ENCODE results near the gene SKAP2. TPM values are rescaled to one million over a fixed set of nuclear protein-coding genes. Genes with fewer than 3 reads are reported as not detected.

SKAP2 gene
- total RNA-seq, 1 experiment from 2014 or later = 30.7 TPM

- Histone ChIP-seq H2AFZ (ENCODE audit: low read depth, low read length, poor library complexity, severe bottlenecking) (no peak overlapping the region), H3K36me3 (ENCODE audit: control insufficient read depth in 1 of 2, insufficient read depth in 2 of 2, low read length in 2 of 2) (no peaks in the 10 kb centered on the region), H3K4me1 (ENCODE audit: control insufficient read depth in 1 of 2, insufficient read depth in 2 of 2, low read length in 2 of 2) (no peaks in the 10 kb centered on the region), H3K4me3 (replicated peaks in 1 of 2; ENCODE audit: low read depth in 1 of 2, low read length in 2 of 2) (no peak overlapping the region), H3K27me3 (ENCODE audit: insufficient read depth, low read length) (no peaks in the 10 kb centered on the region), H3K9me3 (ENCODE audit: control insufficient read depth in 1 of 2, insufficient read depth in 1 of 2, low read depth in 1 of 2, low read length in 2 of 2) (no peaks in the 10 kb centered on the region), H3K79me2 (ENCODE audit: insufficient read depth, low read length) (no peaks in the 10 kb centered on the region), H3K4me2 (ENCODE audit: low read length) (no peak overlapping the region), H3K9ac (ENCODE audit: low read length) (no peak overlapping the region), H3K27ac (ENCODE audit: low read depth, low read length) (no peak overlapping the region), H3K9me2 (ENCODE audit: insufficient read depth) (no peaks in the 10 kb centered on the region), H4K20me1 (ENCODE audit: insufficient read depth) (no peaks in the 10 kb centered on the region)
- BruUV-seq (replicated peaks) = no TSS peak
- ChIA-PET POLR2A (interaction anchor here (0.6 kb wide), 1 partner anchor 457 kb away, joined by 3 read pairs; no protein-coding TSS in a partner anchor), CTCF (interaction anchor here (1.1 kb wide), 1 partner anchor 10 kb away, joined by 4 read pairs; no protein-coding TSS in a partner anchor), RAD21 (ENCODE audit: low non-redundant PET in 1 of 2, low total read pairs in 2 of 2, uncharacterized antibody in 2 of 2, unreplicated experiment in 2 of 2) (no interaction called here)
- intact Hi-C loops (cut with micrococcal nuclease) = no loop called here
- ATAC-seq (no peak), DNase-seq (ENCODE audit: low read depth, low spot score) (no peak)
- TF ChIP-seq YY1 (IDR thresholded peaks at IDR 0.05; ENCODE audit: extremely low read depth, insufficient replicate concordance, low read depth, low read length) (no peak), POLR2A (IDR thresholded peaks at IDR 0.05; ENCODE audit: borderline replicate concordance, extremely low read depth, insufficient read depth, insufficient read length) (no peak), POLR2AphosphoS5 (IDR thresholded peaks at IDR 0.05; ENCODE audit: low read depth, low read length) (no peak)
Measured at GRCh38 chr7:26696978-26697377, 167.4 kb downstream of the SKAP2 start.

- RAD21 ChIA-PET (ENCODE audit: low non-redundant PET in 1 of 2, low total read pairs in 2 of 2, uncharacterized antibody in 2 of 2, unreplicated experiment in 2 of 2) = no interaction called here
- Histone ChIP-seq H3K4me2 (ENCODE audit: low read length) (no peak overlapping the region), H3K9me3 (ENCODE audit: control insufficient read depth in 1 of 2, insufficient read depth in 1 of 2, low read depth in 1 of 2, low read length in 2 of 2) (no peaks in the 10 kb centered on the region), H3K4me3 (replicated peaks in 1 of 2; ENCODE audit: low read depth in 1 of 2, low read length in 2 of 2) (no peak overlapping the region), H3K36me3 (ENCODE audit: control insufficient read depth in 1 of 2, insufficient read depth in 2 of 2, low read length in 2 of 2) (no peaks in the 10 kb centered on the region), H3K27me3 (ENCODE audit: insufficient read depth, low read length) (no peaks in the 10 kb centered on the region), H3K4me1 (ENCODE audit: control insufficient read depth in 1 of 2, insufficient read depth in 2 of 2, low read length in 2 of 2) (no peaks in the 10 kb centered on the region), H3K9ac (ENCODE audit: low read length) (no peak overlapping the region), H3K27ac (ENCODE audit: low read depth, low read length) (no peak overlapping the region), H4K20me1 (ENCODE audit: insufficient read depth) (no peaks in the 10 kb centered on the region), H3K9me2 (ENCODE audit: insufficient read depth) (no peaks in the 10 kb centered on the region), H3K79me2 (ENCODE audit: insufficient read depth, low read length) (no peaks in the 10 kb centered on the region), H2AFZ (ENCODE audit: low read depth, low read length, poor library complexity, severe bottlenecking) (no peak overlapping the region)
- POLR2A ChIA-PET = no interaction called here
- ATAC-seq = no peak
- DNase-seq (ENCODE audit: low read depth, low spot score) = no peak
- CTCF ChIA-PET = interaction anchor here (2.2 kb wide), 1 partner anchor 10 kb away, joined by 6 read pairs; no protein-coding TSS in a partner anchor
- BruUV-seq (replicated peaks) = no TSS peak
- intact Hi-C loops (cut with micrococcal nuclease) = no loop called here
- no peak for TF ChIP-seq ZFX (IDR thresholded peaks at IDR 0.05)
- TF ChIP-seq JUND (IDR thresholded peaks at IDR 0.05) = no peak
- no peak for TF ChIP-seq SRF (IDR thresholded peaks at IDR 0.05; ENCODE audit: low read depth)
- TF ChIP-seq FOSL1 (IDR thresholded peaks at IDR 0.05; ENCODE audit: low read depth) = no peak
- no peak for TF ChIP-seq CTCF (IDR thresholded peaks at IDR 0.05 in 2 of 3, conservative IDR thresholded peaks at IDR 0.05 in 1 of 3; ENCODE audit: borderline replicate concordance in 1 of 3, insufficient read depth in 1 of 3, low read depth in 2 of 3, low read length in 2 of 3)
- TF ChIP-seq TCF7L2 (IDR thresholded peaks at IDR 0.05; ENCODE audit: borderline replicate concordance, extremely low read depth, insufficient read depth, insufficient read length) = no peak
- TF ChIP-seq SP1 (IDR thresholded peaks at IDR 0.05; ENCODE audit: low read depth) = no peak
- no peak for TF ChIP-seq ZBTB33 (IDR thresholded peaks at IDR 0.05; ENCODE audit: extremely low read depth, insufficient replicate concordance, low read length)
- TF ChIP-seq SIN3A (IDR thresholded peaks at IDR 0.05; ENCODE audit: low read depth) = no peak
- TF ChIP-seq CEBPB (IDR thresholded peaks at IDR 0.05; ENCODE audit: low read depth) = no peak
- no peak for TF ChIP-seq ATF3 (IDR thresholded peaks at IDR 0.05)
- TF ChIP-seq EGR1 (IDR thresholded peaks at IDR 0.05; ENCODE audit: low read depth) = no peak
- no peak for TF ChIP-seq CBX3 (IDR thresholded peaks at IDR 0.05; ENCODE audit: low read depth)
- no peak for TF ChIP-seq RAD21 (IDR thresholded peaks at IDR 0.05; ENCODE audit: low read depth)
- TF ChIP-seq POLR2AphosphoS5 (IDR thresholded peaks at IDR 0.05; ENCODE audit: low read depth, low read length) = no peak
Measured at GRCh38 chr7:26696161-26696560, 168.2 kb downstream of the SKAP2 start.
